Activated naive CD4-positive, alpha-beta T cell treated with anti-CD3 and anti-CD28 coated beads for 36 hours (primary cell): ENCODE measurements around the gene RBPMS2. TPM values are rescaled to one million over a fixed set of nuclear protein-coding genes. Genes with fewer than 3 reads are reported as not detected.

ENCODE experiments used
- CTCF ChIA-PET: fragments of 350-600 bp; sonication (Branson Sonifier 250); formaldehyde crosslinking; loops from one replicate; lab custom pipeline; 2021; ENCODE audit warnings: antibody characterized with exemption; lab: Charles Lee
- DNase-seq: peaks from one replicate; pipeline ENCODE4 v3.0.0-alpha.2; 2020
- H3K27ac Mint-ChIP-seq: one replicate; pipeline ENCODE4 v1.8.0; 2021; ENCODE audit warnings: mild to moderate bottlenecking, mixed read lengths
- H3K27me3 Mint-ChIP-seq: one replicate; pipeline ENCODE4 v1.8.0; 2021; ENCODE audit warnings: low read depth, mixed read lengths
- H3K36me3 Mint-ChIP-seq: one replicate; pipeline ENCODE4 v1.8.0; 2021; ENCODE audit warnings: low read depth, mixed read lengths
- H3K4me1 Mint-ChIP-seq: one replicate; pipeline ENCODE4 v1.8.0; 2021; ENCODE audit warnings: low read depth, mixed read lengths
- H3K4me3 Mint-ChIP-seq: one replicate; pipeline ENCODE4 v1.8.0; 2021; ENCODE audit warnings: mild to moderate bottlenecking, moderate library complexity, mixed read lengths
- H3K9me3 Mint-ChIP-seq: one replicate; pipeline ENCODE4 v1.8.0; 2021; ENCODE audit warnings: mixed read lengths
- intact Hi-C: fragments of 100-400 bp; cut with micrococcal nuclease; formaldehyde crosslinking; loops from one replicate; pipeline ENCODE4 v1.15.1; 2023
- total RNA-seq, 2 experiments: library from RNA; stranded (reverse); gene quantifications; one replicate each; pipeline ENCODE4 v1.2.3, GENCODE V29; 2021

Gene RBPMS2
- total RNA-seq, 2 experiments from 2014 or later, result not detected

DNA sequence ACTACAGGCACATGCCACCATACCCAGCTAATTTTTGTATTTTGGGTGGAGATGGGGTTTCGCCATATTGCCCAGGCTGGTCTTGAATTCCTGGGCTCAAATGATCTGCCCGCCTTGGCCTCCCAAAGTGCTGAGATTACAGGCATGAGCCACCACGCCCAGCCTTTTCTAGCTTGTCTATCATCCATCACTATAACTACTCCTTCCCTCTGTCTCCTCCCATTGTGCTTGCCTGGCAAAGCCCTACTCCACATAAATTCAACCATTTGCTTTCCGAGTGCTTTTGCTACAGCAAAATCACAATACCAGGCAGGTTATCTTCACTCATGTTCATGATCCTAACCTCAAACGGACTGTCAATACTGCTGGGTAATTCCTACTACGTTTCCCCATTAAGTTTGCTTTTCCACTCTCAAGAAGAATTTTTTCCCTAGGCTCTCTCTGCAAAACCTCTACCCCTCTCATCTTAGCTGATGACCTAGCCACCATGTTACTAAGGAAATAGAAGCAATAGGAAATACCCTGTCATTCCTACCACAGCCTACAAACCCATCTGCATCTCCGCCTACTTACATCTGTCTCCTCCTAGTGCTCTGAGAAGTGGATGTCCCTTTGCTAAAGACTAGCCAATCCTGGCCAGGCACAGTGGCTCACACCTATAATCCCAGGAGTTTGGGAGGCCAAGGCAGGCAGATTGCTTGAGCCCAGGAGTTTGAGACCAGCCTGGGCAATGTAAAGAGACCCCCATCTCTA is 64.5 kb downstream of the RBPMS2 start:
- H3K4me3 Mint-ChIP-seq, result no peak overlapping the region
- DNase-seq, result no peak
- CTCF ChIA-PET, result interaction anchor here (0.7 kb wide), 1 partner anchor 495 kb away, joined by 3 read pairs; no protein-coding TSS in a partner anchor
- H3K27ac Mint-ChIP-seq, result no peak overlapping the region
- no peaks in the 10 kb centered on the region for H3K27me3 Mint-ChIP-seq
- H3K4me1 Mint-ChIP-seq, result no peaks in the 10 kb centered on the region
- no peaks in the 10 kb centered on the region for H3K36me3 Mint-ChIP-seq
- no peaks in the 10 kb centered on the region for H3K9me3 Mint-ChIP-seq
- intact Hi-C loops, result no loop called here

DNA sequence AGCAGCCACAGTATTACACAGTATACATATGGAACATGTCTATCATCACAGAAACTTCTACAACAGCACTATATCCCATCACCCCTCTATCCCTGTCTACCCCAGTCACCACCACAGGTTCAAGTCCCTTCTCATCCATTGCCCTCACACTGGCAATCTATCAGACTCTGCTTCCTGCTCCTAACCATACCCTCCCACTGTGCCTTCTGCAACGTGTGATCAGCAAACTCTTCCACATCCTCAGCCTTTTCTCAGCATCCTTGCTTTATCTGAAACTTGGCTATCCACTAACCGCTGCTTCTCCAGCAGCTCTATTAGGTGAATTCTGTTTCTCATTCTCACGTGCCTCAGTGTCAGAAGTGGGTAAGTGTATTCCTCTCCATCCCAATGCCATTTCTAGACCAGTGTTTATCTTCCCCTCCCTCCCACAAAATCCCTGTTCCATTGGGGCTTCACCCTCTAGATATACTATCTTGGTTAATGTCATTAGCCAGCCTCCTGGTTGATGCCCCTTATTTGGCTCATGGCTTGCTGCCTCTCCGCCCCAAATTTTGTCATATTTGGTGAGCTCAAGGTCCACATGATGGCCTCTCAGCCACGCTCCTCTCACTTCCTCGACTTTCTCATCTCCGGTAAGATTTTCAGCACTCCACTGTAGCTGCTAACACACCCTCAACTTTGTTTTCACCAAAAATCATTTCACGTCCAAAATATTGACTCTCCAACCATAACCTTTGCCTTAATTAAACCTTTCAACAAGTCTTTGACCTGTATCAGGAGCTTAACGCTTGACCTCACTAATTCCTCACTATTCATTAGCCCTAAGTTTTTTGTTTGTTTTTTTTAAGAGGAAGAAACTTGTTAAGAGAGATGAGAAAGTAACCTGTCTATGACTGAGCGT is 69.1 kb downstream of the RBPMS2 start:
- no peak overlapping the region for H3K4me3 Mint-ChIP-seq
- peaks cover 18% of the 10 kb centered on the region for H3K4me1 Mint-ChIP-seq
- no peak for DNase-seq
- H3K27me3 Mint-ChIP-seq, result no peaks in the 10 kb centered on the region
- no peaks in the 10 kb centered on the region for H3K9me3 Mint-ChIP-seq
- no peak overlapping the region for H3K27ac Mint-ChIP-seq
- intact Hi-C loops, result no loop called here
- no peaks in the 10 kb centered on the region for H3K36me3 Mint-ChIP-seq
- CTCF ChIA-PET, result interaction anchor here (0.6 kb wide), 1 partner anchor 19 kb away, joined by 5 read pairs; no protein-coding TSS in a partner anchor

DNA sequence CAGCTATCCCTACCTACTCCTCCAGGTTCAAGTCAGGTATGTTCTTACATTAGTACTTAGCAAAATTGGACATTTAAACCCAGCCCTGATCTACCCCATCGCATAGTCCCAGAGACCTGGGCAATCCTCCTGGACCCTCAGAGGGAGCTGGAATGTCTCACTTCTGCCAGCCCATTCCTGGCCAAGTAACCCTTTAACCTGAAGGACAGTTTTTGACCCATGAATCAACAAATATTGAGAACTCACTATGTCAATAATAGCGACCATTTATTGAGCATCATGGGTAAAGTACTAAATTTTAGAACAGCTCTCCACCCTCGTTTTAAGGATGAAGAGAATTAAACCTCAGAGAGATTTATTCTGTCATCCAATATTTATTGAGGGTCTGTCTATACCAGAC is 70.4 kb downstream of the RBPMS2 start:
- no peaks in the 10 kb centered on the region for H3K9me3 Mint-ChIP-seq
- H3K27me3 Mint-ChIP-seq, result no peaks in the 10 kb centered on the region
- H3K4me3 Mint-ChIP-seq, result no peak overlapping the region
- no peaks in the 10 kb centered on the region for H3K36me3 Mint-ChIP-seq
- intact Hi-C loops, result no loop called here
- peaks cover 30% of the 10 kb centered on the region for H3K4me1 Mint-ChIP-seq
- no peak for DNase-seq
- CTCF ChIA-PET, result interaction anchor here (1.0 to 1.2 kb wide), 3 partner anchors 9 to 24 kb away, joined by 3 to 4 read pairs (median 4); no protein-coding TSS in a partner anchor
- no peak overlapping the region for H3K27ac Mint-ChIP-seq

DNA sequence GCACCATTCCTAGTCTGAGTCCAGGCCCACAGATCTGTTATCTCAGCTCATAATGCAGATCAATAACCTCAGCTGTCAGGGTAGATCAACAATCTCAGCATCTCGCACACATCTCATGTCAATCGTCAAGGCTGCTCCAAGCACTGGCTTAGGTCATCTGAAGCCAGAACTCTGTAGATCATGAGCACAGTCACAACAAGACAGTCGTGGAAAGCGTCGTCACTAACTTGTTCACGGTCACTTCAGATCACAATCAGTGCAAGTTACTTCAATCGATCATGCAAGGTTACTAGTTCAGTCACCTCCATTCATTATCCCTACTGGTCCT is 71.8 kb downstream of the RBPMS2 start:
- peak overlapping the region; percentile 84 for H3K4me3 Mint-ChIP-seq
- H3K27ac Mint-ChIP-seq, result peak overlapping the region; percentile 81
- no peaks in the 10 kb centered on the region for H3K36me3 Mint-ChIP-seq
- CTCF ChIA-PET, result interaction anchor here (1.2 kb wide), 1 partner anchor 17 kb away, joined by 4 read pairs; no protein-coding TSS in a partner anchor
- DNase-seq, result no peak
- peaks cover 45% of the 10 kb centered on the region for H3K4me1 Mint-ChIP-seq
- H3K27me3 Mint-ChIP-seq, result no peaks in the 10 kb centered on the region
- H3K9me3 Mint-ChIP-seq, result no peaks in the 10 kb centered on the region
- intact Hi-C loops, result loop anchor here (1.0 kb wide), 1 partner anchor 540 kb away; the partner anchor contains the start of gene PPIB

DNA sequence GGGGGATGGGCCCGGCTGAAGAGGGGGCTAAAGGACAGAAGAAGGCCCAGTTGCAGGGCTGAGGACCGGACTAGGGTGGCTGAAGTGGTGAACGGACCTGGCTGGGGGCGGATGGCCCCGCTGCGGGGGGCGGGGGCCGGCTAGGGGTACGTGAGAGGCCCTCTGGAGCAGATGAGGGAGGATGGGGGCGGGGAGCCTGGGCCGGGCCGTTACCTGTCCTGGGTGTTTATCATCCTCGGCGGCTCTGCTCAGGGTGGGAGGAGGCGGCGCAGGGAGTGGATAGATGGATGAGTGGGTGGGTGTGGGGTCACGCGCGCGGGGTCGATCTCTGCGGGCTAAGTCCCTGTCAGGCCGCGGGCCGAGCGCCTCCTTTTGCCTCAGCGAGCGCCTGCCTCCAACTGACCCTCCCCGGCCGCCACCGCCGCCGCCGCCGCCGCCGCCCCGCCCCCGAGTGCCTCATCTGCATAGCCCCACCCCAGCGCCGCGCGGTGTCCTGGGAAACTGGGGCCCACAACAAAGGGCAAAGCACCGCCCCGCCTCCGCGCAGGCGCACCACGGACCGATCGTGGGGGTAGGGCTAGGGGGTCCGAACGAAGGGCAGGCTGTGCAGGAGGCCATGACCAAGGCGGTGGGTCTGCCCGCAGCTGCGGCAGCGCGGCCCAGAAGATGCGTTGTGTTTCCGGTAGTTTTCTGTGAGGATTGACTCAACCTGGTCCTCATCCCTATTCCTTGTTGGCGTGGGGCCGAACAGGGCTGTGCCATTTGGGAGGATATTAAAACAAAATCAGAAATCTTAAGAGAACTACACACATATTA is 72.4 kb downstream of the RBPMS2 start:
- DNase-seq, result peak; percentile 97
- peaks cover 50% of the 10 kb centered on the region for H3K4me1 Mint-ChIP-seq
- intact Hi-C loops, result loop anchor here (1.0 kb wide), 1 partner anchor 540 kb away; the partner anchor contains the start of gene PPIB
- no peaks in the 10 kb centered on the region for H3K27me3 Mint-ChIP-seq
- no peaks in the 10 kb centered on the region for H3K36me3 Mint-ChIP-seq
- peak overlapping the region; percentile 81 for H3K27ac Mint-ChIP-seq
- H3K9me3 Mint-ChIP-seq, result no peaks in the 10 kb centered on the region
- peak overlapping the region; percentile 84 for H3K4me3 Mint-ChIP-seq
- CTCF ChIA-PET, result interaction anchor here (5.6 kb wide), 1 partner anchor 17 kb away, joined by 31 read pairs; no protein-coding TSS in a partner anchor

DNA sequence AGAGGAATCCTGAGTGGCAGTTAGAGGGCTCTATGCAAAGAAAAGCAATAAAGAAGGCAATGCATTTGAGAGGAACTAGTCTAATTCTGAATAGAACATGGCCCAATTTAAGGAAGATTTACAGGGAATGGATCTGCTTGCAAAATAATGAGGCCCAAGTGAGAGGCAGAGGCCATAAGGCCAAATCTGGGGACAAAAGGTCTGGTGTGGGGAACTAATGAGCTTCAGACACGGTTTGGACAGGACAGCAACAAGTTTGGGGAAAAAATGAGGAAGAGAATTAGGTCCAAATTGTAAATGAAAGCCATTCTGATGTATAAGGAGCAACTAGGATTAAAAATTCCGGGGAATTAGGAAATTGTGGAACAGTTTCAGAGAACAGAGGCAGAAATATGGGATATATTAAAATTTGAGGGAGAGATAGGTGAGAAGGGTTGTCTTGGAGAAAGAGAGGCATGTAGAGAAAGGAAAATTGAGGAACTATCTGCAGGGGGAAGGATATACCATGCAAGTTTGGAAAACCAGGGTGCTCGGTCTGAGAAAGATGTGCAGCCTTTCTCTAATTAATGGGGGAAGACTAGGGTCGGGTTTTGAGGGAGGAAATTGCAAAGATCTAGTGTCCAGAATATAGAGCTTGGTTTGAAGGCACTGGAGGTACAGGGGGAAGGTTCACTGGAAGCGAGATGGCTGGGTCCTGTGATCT is 73.8 kb downstream of the RBPMS2 start:
- H3K36me3 Mint-ChIP-seq, result no peaks in the 10 kb centered on the region
- no peak for DNase-seq
- H3K9me3 Mint-ChIP-seq, result no peaks in the 10 kb centered on the region
- H3K27ac Mint-ChIP-seq, result no peak overlapping the region
- peak overlapping the region; percentile 84 for H3K4me3 Mint-ChIP-seq
- no peaks in the 10 kb centered on the region for H3K27me3 Mint-ChIP-seq
- H3K4me1 Mint-ChIP-seq, result peaks cover 56% of the 10 kb centered on the region
- intact Hi-C loops, result no loop called here
- CTCF ChIA-PET, result interaction anchor here (1.6 to 5.6 kb wide), 3 partner anchors 11 to 26 kb away, joined by 6 to 31 read pairs (median 10); no protein-coding TSS in a partner anchor

DNA sequence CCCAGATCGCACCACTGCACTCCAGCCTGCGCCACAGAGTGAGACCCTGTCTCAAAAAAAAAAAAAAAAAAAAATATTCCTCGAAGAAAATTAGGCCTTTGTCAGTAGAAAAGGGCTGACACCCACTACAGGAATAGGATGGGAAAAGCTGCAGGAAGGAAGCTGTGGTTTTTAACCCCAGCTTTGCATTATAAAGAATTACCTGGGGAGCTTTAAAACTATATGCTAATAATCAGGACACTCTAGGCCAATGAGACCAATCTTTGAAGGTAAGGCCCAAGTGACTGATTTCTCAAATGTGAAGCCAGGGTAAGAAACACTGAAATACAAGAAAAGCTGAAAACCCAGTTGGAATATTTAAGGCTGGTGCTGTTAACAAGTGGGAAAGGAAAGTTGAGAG is 74.3 kb downstream of the RBPMS2 start:
- CTCF ChIA-PET, result interaction anchor here (1.6 to 5.6 kb wide), 3 partner anchors 10 to 27 kb away, joined by 6 to 31 read pairs (median 10); no protein-coding TSS in a partner anchor
- H3K4me3 Mint-ChIP-seq, result peak overlapping the region; percentile 84
- no peaks in the 10 kb centered on the region for H3K9me3 Mint-ChIP-seq
- no peaks in the 10 kb centered on the region for H3K27me3 Mint-ChIP-seq
- DNase-seq, result no peak
- H3K36me3 Mint-ChIP-seq, result no peaks in the 10 kb centered on the region
- H3K27ac Mint-ChIP-seq, result no peak overlapping the region
- peaks cover 57% of the 10 kb centered on the region for H3K4me1 Mint-ChIP-seq
- intact Hi-C loops, result no loop called here

DNA sequence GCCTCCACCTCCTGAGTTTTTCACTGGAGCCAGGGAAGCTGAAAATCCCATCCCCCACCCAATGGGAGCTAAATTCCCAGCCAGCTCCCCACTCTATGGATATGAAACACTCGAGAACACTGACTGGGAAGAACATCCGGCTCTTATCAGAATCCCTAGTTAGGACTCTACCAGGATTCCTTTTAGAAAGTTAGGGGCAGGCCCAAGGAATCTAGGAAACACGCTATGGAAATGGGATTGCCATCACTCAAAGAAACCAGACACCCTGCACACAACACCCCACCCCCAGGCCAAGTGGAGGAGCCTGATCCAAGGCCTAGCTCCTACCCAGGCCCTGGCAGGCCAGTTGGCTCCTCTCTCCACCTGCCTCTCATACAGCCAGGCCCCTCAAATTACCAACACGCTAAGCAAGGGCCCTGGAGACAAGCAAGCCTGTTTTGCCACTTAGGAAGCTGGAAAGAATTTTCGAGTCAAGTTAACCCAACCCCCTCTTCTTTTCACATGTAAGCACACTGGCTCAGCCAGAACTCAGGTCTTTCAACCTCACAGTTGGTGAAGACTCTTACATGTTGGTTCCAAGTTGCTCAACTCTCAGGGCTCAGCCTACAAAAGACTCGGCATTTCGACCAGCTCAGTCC is 75.5 kb downstream of the RBPMS2 start:
- H3K27me3 Mint-ChIP-seq, result no peaks in the 10 kb centered on the region
- H3K27ac Mint-ChIP-seq, result no peak overlapping the region
- no peak for DNase-seq
- H3K4me1 Mint-ChIP-seq, result peaks cover 65% of the 10 kb centered on the region
- CTCF ChIA-PET, result interaction anchor here (1.6 to 5.6 kb wide), 2 partner anchors 13 to 28 kb away, joined by 6 to 31 read pairs; no protein-coding TSS in a partner anchor
- no peak overlapping the region for H3K4me3 Mint-ChIP-seq
- no peaks in the 10 kb centered on the region for H3K36me3 Mint-ChIP-seq
- H3K9me3 Mint-ChIP-seq, result no peaks in the 10 kb centered on the region
- intact Hi-C loops, result no loop called here

DNA sequence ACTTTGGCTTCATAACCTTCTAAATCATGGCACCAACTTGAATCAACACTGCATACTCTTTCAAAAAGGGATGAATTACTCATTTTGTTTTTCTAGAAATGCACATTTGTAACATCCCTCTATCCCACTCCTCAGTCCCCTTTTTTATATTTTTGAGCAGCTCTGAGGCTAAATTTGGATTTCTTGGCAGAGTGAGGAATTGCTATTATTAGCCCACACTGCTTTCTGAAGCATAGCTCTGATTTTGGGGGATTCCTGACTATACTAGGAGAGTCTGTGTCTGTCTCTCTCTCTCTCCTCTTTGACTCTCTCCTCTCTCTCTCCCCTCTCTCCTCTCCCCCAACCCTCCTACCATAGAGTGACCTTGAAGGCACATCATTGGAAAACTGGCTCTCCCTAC is 76.6 kb downstream of the RBPMS2 start:
- H3K36me3 Mint-ChIP-seq, result no peaks in the 10 kb centered on the region
- DNase-seq, result no peak
- H3K4me1 Mint-ChIP-seq, result peaks cover 64% of the 10 kb centered on the region
- no peaks in the 10 kb centered on the region for H3K27me3 Mint-ChIP-seq
- no peak overlapping the region for H3K4me3 Mint-ChIP-seq
- CTCF ChIA-PET, result interaction anchor here (1.9 to 5.6 kb wide), 2 partner anchors 12 to 29 kb away, joined by 11 to 31 read pairs; no protein-coding TSS in a partner anchor
- H3K27ac Mint-ChIP-seq, result peak overlapping the region; percentile 50
- H3K9me3 Mint-ChIP-seq, result no peaks in the 10 kb centered on the region
- intact Hi-C loops, result no loop called here

DNA sequence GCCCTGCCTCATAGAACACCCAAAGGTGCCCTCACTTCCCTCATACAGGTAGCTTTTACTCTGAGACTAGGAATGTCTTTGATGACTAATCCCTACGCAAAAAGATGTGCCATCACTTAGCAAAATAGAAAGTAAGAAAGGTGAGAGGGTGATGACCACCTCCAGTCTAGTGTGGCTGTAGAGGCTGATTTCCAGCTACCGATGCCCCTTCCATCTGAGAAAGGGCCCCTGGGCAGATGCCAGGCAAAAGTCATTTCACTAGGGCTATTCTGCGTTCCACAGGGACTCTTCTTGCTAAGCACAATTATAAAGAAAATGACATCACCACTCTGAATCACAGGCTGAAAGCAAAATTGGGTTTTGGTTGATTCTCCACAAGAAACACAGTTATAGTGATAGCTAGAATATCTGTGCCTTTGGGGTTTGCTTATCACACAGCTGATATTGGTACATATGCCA is 77.4 kb downstream of the RBPMS2 start:
- Mint-ChIP-seq H3K27ac (peak overlapping the region; percentile 51), H3K9me3 (no peaks in the 10 kb centered on the region), H3K36me3 (no peaks in the 10 kb centered on the region), H3K4me1 (peaks cover 66% of the 10 kb centered on the region), H3K27me3 (no peaks in the 10 kb centered on the region), H3K4me3 (no peak overlapping the region)
- CTCF ChIA-PET, result interaction anchor here (0.6 to 5.6 kb wide), 4 partner anchors 11 to 512 kb away, joined by 3 to 31 read pairs (median 8); no protein-coding TSS in a partner anchor
- DNase-seq, result peak; percentile 46
- intact Hi-C loops, result loop anchor here (2.0 kb wide), 1 partner anchor 197 kb away; no protein-coding TSS in a partner anchor
